Measurements from ENCODE around the gene SLFN14.
"Not testable (repeated sequence)": the region's sequence is repeated elsewhere in the genome, so short reads cannot be mapped to it uniquely, and the experiment has no call there.

Gene SLFN14

GRCh38 chr17:35557353-35557752, 3.3 kb downstream of the SLFN14 start:
- no peak for DNase-seq

GRCh38 chr17:35555691-35556090, 4.9 kb downstream of the SLFN14 start:
- no peak for DNase-seq

GRCh38 chr17:35554668-35555067, 6.0 kb downstream of the SLFN14 start:
- DNase-seq, result no peak

- no peak for DNase-seq
Measured at GRCh38 chr17:35553310-35553709, 7.3 kb downstream of the SLFN14 start.

- no peak for DNase-seq
Measured at GRCh38 chr17:35548978-35549377, 11.6 kb downstream of the SLFN14 start.

- no peak for DNase-seq
Measured at GRCh38 chr17:35548208-35548810, 12.3 kb downstream of the SLFN14 start.

- DNase-seq, result no peak
Measured at GRCh38 chr17:35546487-35546886, 14.1 kb downstream of the SLFN14 start.

GRCh38 chr17:35545150-35545549, 15.5 kb downstream of the SLFN14 start:
- no peak for DNase-seq

- no peak for DNase-seq
Measured at GRCh38 chr17:35543856-35544255, 16.8 kb downstream of the SLFN14 start.

- DNase-seq, result no peak
Measured at GRCh38 chr17:35542990-35543389, 17.6 kb downstream of the SLFN14 start.

- DNase-seq, result no peak
Measured at GRCh38 chr17:35541434-35541833, 19.2 kb downstream of the SLFN14 start.

GRCh38 chr17:35540589-35541404, 19.8 kb downstream of the SLFN14 start:
- DNase-seq, result peak; percentile 34

- DNase-seq, result no peak
Measured at GRCh38 chr17:35539659-35540026, 21.0 kb downstream of the SLFN14 start.

GRCh38 chr17:35537601-35538141, 22.9 kb downstream of the SLFN14 start, which contains the start of gene SLFN12L:
SLFN12L (minus strand) TSS chr17:35537678; CDS start chr17:35522364, 15,314 bp downstream.
- DNase-seq, result no peak

- DNase-seq, result peak; percentile 31
Measured at GRCh38 chr17:35536664-35537171, 23.9 kb downstream of the SLFN14 start.

- not testable (repeated sequence) for DNase-seq
Measured at GRCh38 chr17:35535406-35535805, 25.2 kb downstream of the SLFN14 start.

- DNase-seq, result no peak
Measured at GRCh38 chr17:35534576-35535093, 26.0 kb downstream of the SLFN14 start.

- DNase-seq, result no peak
Measured at GRCh38 chr17:35531160-35531559, 29.5 kb downstream of the SLFN14 start.

- no peak for DNase-seq
Measured at GRCh38 chr17:35529866-35530265, 30.8 kb downstream of the SLFN14 start.

GRCh38 chr17:35529326-35529725, 31.3 kb downstream of the SLFN14 start:
- not testable (repeated sequence) for DNase-seq

GRCh38 chr17:35523296-35523695, 37.3 kb downstream of the SLFN14 start:
- no peak for DNase-seq

- DNase-seq, result peak; percentile 22
Measured at GRCh38 chr17:35521654-35522256, 38.9 kb downstream of the SLFN14 start.

GRCh38 chr17:35521150-35521549, 39.5 kb downstream of the SLFN14 start:
- no peak for DNase-seq

Data from stimulated activated CD4-positive, alpha-beta T cell treated with anti-CD3 and anti-CD28 coated beads, Interleukin-4, amount 100 ng/mL, for 1 hour (primary cell).